Pulmonary artery endothelial cell (primary cell): ENCODE results near the gene FLII. TPM values are rescaled to one million over a fixed set of nuclear protein-coding genes. Genes with fewer than 3 reads are reported as not detected.

ENCODE experiments used
- DNase-seq: peaks from one replicate; pipeline ENCODE4 v3.0.0-alpha.2; 2011; ENCODE audit warnings: low read depth, low spot score
- total RNA-seq: library from RNA; depleted of rRNA; stranded (reverse); fragments of >200 nt; gene quantifications from 2 replicates; pipeline ENCODE4 v1.2.3, GENCODE V29; 2014

The FLII gene
- total RNA-seq, 1 donor from 2014 or later: 515 TPM

DNA sequence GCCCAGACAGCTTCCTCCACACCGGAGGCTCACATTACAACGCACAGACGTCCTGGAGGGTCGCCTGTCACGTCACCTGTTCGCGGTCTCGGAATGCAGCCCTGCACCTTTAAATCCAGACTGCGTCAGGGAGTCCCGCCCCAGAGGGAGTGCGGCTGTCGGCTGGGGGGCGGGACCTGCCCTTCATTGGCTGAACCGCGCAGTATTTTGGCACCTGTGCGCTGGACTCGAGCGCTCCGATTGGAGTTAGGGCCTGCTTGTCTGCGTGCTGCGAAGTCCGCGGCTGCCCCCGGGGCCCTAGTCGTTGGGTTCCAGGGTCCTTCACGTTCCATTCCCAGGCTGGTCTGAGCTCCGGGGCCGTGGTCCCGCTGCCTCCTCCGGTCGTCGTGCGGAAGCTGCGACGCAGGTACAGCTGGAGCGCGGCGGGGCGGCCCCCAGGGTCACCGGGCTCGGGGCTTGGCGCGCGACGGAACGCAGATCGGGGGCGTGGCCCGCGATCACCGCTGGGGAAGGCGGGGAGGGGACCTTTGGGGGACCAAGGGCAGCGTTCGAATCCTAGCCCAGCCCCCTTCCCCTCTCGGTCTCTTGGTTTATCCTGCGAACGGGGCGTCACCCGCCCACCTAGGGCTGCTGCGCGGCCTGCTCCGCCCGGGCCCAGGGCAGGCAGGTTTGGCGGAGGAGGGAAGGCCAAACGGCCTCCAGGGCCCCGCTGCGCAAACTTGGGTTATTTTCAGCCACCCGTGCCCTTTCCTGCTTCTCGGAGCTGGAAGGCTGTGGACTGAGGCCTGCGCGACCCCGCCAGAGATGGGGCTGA, 2.0 kb upstream of the FLII start, which contains the start of gene MIEF2:
TSS of gene MIEF2 (plus strand) at position 331 of the 814 bp plus-strand sequence. CDS start 2,059 bp downstream, outside the sequence.
- DNase-seq: peak; percentile 78

DNA sequence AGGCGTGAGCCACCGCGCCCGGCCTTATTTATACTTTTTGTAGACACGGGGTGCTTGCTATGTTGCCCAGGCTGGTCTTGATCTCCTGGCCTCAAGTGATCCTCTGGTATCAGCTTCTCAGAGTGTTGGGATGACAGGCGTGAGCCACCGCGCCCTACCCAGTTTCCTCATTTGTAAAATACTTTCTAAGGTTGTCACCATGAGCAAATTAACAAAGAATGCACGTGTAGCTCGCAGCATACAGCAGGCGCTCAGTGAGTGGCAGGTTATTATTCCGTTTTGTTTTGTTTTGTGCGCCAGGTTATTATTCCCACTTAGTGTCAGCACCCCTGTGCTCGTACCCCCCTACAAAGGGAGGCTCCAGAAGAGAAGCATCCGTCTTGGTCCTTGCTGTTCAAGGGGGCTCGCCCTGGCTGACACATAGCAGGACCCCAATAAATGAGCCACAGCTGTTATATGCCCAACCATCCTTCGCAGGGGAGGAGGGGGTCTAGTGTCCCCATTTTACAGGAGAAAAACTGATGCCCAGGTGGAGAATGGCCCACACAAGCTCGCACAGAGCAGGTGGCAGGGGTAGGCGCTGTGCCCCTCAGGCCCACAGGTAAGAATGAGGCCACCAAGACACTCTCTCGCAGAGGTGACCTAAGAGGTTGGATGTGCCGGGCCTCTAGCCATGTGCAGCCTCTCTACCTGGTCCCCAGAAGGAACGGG, 1.2 kb upstream of the FLII start:
- DNase-seq: no peak

DNA sequence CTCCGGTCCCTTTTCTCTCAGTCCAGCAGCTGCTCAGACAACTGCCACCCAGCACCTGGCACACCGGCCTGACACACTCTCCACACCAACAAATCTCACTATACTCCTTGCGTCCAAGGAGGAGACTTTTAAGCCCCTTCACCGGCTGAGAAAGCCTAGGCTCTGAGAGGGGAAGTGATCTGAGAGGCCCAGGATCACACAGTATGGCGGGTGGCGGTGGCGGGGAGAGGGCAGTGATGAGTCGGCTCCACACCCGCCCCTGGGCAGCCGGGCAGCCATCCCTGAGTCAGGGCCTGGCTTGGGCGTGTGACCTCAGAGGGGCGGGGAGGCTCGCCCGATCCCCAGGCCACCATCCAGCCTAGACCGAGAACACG, 569 bp downstream of the FLII start:
- DNase-seq: no peak

DNA sequence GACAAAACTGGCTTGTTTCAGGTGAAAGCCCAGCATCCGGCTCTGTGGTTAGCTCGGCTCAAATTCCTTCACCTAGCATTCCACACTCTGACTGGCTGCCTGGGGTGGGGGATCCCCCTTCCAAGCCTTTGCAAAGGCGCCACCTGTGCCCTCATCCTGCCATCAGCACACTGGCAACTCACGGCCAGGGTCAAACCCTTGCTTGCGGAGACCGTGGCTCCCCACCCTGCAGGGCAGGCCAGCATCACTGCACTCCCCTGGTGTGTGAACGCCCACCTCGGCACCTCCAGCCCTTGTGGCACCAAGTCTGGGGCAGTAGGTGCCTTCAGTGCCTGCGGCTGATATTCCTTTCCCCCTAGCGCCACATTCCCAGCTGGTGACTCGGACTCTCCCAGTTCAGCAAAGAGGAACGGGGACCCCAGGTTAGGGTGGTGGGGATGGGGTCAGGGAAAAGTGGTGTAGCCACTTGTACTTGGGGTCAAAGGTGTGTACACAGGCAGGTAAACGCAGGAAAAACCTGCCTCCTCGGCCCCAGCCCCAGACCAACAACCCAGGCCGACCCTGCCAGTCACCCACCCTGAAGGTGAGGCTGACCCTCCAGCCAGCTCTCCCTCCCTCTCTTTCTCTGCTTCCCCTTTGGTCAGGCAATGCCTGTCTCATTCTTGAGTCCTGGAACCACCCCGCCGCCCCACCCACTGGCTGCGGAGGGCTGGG, 1.1 kb downstream of the FLII start:
- no peak for DNase-seq

DNA sequence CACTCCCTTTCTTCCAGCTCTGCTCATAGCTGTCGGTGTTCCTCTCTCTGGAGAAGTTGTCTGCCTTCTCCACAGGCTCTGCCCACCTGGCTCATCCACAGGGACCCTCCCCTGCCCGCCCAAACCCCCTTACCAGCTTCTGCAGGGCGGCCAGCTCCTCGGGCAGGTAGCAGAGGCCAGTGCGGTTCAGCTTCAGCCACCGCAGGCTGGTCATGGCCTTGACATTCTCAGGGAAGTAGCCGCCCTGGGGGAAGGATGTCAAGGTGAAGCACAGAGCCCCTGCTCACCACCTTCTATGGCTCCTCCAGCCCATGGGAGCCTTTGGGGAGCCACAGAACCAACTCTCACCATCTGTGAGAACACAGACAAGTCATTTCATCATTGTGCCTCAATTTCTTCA, 1.8 kb downstream of the FLII start:
- no peak for DNase-seq

DNA sequence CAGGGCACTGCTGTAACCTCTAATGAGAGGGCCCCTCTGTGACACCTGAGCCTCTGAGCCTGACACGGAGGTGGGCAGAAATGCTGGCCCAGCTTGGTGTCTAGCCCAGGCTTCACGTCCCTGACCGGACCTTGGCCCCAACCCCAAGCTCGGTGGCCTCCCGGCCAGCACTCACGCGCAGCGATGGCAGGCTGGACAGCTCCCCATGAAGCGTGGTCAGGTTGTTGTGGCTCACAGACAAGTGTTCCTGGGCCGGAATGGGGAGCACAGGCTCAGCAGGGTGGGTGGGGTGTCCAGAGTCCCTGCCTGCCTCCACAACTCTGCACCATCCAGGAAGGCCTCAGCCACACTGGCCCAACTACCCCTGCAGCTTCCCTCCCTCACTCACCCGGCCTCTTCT, 2.2 kb downstream of the FLII start:
- DNase-seq: no peak

DNA sequence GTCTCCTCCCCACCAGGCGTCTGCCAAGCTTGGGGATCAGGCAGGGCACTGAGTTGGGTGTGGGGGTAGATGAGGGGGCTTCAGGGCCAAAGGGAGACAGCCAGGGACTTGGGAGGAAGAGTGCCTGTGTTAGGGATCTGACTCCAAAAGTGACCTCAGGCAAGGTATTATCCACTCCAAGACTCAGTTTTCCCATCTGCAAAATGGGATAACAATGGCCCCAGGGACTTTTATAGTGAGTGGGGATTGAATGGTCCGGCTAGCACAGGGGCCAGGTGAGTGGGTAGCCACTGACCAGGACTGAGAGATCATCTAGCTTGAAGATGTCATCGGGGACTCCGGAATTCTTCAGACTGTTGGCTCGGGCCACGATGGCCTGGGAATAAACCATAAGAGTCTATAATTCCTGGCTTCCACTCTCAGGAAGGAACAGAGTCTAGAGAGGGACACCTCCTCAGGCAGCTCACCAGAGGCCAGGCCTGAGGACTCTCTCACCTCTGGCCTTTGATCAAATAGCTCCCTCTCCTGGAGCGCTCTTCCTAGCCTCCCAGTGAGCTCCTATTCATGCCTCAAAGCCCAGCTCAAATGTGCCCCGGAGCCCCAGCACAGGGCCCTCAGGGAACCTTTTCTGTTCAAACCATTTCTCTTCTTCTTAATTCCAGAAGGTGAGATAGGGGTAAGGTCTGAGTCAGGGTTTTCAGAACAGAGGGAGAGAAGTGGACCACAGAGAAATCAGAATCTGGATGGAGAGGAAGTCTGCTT, 3.5 kb downstream of the FLII start:
- no peak for DNase-seq

DNA sequence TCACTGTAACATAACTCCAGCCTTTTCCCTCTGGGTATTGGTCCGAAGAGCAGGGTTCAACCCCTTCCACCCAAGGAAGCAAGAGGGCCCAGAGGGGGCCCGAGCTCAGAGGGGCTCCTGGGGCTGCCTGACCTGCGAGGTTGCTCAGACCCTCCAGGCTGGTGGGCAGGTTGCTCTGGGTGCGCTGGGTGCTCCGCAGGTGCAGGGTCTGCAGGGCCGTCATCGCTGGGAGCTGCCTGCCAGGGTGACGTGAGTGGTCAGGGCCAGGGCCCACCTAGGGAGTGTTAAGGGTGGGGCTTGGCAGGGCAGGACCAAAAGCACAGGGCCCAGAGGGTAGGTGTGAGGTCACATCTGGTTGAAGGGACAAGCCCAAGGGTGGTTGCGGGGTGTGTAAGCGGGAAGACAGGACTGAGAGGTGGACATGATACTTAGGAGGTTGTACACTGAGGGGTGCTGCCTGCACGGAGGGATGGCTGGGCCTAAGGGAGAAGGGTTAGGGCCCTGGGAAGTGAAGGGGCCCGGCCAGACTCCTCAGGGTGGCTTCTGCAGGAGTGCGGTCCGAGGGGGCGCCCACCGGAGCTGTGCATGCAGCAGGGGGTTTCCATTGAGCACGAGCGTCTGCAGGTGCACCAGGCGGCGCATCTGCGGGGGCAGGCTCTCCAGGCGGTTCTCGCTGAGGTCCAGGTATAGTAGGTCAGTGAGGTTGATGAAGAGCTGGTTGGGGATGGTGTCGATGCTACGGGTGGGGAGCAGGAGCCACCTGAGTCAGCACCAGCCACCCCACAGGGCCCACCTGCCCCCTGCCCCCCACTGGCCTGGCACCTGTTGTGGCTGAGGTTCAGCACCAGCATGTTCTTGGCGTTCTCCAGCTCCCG, 4.4 kb downstream of the FLII start:
- DNase-seq: no peak

DNA sequence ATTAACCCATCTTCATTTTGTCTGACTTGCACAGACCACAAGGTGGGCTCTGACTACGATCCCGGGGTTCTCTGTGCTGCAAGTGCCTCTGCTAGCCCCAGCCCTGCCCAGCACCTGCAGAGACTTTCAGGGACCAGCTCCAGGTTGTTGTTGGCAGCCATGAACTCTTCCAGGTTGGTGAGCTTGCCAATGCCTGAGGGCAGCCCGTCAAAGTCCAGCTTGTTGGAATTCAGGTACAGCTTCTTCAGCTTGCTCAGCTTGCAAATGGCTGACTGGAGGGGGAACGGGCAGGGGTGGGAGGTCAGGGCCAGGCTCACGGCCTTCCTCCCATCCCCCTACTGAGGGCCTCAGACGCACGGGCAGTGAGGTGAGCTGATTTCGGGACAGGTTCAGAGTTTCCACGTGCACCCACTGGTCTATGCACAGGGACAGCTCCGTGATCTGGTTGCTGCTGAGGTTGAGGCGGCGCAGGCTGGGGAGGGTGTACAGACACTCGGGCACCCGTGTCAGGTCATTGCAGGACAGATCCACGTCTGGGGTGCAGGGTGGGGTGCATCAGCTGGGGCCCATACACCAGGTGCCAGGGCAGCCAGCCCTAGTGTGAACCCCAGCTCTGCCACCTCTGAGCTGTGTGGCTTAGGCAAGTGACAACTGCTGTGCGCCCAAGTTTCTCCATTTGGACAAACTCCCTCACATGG, 5.2 kb downstream of the FLII start:
- DNase-seq: no peak

DNA sequence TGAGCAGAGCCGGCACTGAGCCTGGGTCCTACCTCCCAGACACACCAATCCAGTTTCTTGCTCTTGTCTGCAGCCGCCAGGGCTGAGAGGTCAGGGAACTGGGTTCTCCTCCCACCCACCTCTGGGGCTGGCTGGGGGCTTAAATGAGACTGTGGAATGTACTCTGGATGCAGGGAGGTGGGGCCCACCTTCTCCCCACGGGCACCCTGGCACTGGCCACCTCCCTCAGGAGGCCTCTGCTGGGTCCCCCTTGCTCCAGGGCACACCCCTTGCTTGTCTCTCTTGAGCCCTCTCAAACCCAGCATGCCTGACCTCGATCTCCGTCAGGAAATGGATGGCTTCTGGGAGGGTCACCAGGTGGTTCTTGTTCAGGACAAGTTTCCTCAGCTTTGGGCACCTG, 6.4 kb downstream of the FLII start:
- DNase-seq: no peak

DNA sequence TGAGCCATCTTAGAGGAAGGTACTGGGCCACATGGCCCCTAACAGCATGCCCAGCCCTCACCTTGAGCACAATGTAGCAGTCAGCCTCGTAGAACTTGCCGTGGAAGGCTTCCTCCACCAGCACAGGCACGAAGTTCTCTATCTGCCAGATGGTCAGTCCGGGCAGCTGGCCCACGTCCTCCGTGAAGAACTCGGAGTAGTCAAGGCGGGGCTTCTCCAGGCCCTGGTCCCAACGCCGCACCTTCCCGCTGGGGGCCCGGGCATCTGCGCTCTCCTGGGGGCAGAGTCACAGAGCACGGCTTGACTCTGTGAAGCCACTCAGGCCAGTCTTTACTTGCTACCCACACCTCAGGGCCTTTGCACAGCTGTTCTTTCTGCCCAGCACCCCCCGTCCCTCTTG, 7.3 kb downstream of the FLII start:
- no peak for DNase-seq

DNA sequence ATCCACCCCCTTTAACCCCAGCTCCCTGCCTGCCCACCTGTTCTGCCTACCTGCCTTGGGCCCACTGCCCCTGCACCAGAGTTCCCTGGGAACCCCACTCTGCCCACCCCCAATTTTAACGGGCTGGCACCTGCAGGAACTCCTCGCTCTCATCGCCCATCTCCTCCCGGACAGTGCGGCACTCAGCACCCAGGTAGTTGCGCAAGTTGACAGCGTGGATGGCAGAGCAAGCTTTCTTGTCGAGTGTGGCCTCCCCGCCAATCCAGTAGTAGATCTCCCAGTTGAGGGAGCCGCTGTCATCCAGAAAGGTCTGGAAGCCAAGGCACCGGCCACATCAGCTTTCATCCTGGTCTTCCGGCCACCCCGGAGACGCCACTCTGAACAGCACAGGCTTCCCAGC, 7.8 kb downstream of the FLII start:
- no peak for DNase-seq

DNA sequence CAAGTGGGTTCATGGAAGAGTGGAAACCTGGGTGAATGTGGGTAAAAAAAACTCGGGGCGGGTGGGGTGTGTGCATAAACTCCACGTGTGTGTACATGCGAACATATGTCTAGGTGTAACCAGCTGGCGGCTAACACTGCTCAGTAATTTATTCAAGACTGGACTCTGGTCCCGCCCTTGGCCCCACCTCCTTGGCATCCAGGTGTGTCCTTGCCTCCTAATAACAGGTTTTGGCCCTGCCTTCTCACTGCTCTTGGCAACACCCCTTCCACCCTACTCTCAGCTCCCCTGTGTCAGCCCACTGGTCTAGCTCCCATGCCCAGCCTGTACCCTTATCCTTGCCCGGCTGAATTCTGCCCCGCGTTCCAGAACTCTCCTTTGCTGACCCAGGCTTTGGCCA, 8.3 kb downstream of the FLII start:
- DNase-seq: no peak

DNA sequence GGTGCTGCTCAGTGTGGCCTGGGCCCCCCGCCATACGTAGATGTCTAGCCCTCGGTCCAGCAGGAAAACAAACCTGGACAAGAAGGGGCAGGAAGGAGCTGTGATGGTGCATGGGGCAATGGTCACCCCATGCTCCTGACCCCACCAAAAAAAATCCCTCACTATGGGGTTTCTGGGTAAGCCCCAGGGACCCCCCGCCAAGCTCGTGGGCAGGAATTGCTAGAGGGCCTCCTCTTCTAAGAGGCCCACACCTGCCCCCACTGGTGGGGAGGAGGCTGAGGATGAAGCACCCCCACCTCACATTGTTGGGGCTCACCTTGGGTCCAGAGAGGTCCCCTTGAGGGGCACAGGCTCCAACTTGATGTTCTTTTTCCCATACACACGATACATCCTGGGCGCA, 9.7 kb downstream of the FLII start:
- no peak for DNase-seq

DNA sequence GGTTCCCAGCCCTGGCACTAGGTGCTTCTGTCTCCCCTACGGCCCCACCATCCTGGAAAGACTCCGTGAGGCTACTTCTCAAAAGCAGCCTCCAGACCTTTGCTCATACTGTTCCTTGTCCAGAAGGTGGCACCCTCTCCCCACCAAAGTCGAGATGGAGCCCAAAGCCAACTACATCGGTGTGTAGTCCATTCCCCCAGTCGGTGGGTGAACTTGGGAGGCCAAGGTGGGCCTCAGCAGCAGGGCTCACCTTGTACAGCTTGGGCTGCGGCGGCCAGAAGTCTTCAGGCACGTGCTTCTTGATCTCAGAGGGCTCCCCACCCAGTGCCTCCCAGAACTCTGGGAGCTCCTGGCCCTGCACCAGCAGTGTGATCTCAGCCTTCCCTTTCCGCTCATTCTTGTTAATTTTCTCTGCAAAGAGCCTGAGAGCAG, 10.2 kb downstream of the FLII start:
- DNase-seq: peak; percentile 60

DNA sequence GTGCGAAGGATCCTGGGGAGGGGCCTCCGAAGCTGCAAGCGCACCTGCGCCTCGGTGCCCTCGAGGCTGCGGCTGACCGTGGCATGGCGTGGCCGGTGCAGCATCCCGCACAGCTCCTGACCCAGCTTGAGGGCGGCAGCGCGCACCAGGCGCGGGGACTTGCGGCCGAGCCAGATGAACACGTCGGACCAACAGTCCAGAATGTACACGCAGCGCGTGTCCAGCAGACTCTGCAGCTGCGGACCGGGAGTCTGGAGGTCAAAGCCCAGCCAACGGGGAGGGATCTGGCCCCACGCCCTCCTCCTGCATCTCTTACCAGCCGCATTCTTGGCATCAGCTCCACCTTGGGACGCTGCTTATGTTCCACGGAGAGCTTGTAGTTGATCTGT, 10.9 kb downstream of the FLII start:
- DNase-seq: no peak

DNA sequence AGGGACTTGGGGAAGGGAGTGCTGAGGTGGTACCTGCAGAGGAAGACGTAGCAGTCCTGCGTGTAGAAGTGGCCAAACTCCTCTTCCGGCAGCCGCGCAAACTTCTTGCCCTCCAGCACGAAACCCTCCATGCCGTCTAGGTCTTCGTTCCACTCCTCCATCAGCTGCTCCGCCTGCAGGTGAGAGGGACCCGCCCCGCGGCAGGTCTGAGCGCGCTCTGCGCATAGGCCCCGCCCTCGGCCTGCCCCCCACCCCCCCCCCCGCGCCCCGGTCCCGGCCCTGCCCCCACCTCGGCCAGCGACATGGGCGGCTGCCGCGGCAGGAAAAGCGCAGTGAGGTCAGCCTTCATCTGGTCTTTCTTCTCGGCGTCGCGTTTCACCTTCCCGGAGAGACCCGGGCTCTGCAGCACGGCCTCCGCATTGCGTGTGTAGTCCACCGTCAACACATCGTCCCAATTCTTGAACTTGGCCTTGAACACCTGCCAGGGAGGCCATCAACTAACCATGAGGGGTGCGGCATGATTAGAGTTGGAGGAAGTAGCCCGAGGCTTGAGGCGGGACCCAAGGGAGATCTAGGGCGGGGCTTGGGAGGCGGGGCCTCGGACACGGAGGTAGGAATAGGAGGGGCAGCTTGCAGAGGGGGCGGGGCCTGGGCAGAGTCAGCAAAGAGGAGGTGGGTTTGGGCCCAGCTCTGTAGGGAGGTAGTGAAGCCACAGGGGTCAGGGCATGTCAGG, 11.5 kb downstream of the FLII start:
- DNase-seq: no peak

DNA sequence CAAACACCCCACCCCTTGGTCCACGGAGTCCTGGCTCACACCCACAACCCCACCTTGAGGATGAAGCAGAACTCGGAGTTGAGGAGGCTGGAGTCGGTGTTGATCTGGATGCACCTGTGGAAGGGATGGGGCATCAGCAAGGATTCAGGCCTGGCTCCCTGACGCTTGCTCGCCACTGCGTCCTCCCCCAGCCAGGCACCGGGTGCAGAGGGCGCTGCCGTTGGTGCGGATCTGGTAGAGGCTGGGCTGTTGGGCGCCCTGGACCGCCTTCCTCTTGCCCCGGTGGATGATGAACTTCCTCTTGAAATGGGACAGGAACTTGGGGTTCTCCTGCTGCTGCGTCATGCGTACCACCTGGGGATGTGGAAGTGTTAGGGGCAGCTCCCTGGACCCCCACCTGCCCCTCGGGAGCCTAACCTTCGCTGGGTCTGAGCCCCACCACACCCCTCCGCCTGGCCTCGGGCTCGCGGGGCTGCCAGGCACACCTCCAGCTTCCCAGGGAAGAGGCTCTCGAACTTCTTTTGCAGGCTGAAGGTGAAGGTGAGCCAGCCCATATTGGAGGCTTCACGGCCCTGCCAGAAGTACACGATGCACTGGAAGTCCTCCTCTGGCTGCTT, 12.3 kb downstream of the FLII start:
- DNase-seq: no peak
